Right lobe of liver (tissue), 6 donors: ENCODE measurements around the gene EPB41L4A. TPM values are rescaled to one million over a fixed set of nuclear protein-coding genes. Genes with fewer than 3 reads are reported as not detected.

Experiments used
- ATAC-seq, 4 donors: fragments of 200-7000 bp; cut with Tn5 transposase; one replicate each; pipeline ENCODE4 v1.9.1; 2020; ENCODE audit warnings: mild to moderate bottlenecking in 4 of 4, moderate library complexity in 4 of 4
- DNase-seq, 3 donors: peaks; one replicate each; pipeline ENCODE4 v3.0.0-alpha.2; 2020
- H3K27ac ChIP-seq, 3 donors: fragments of 200-600 bp; one replicate each; pipeline ENCODE4 v1.8.0; 2022
- H3K27me3 ChIP-seq, 2 donors: fragments of 200-600 bp; one replicate each; pipeline ENCODE4 v1.8.0; 2022
- H3K36me3 ChIP-seq, 4 donors: fragments of 200-600 bp; sonication (generic) in 1 of 4; one replicate each; pipeline versions ENCODE4 v1.5.1 to v1.8.0; 2017 to 2022; ENCODE audit warnings: control low read depth in 1 of 4
- H3K4me1 ChIP-seq, 4 donors: fragments of 200-600 bp; sonication (generic) in 1 of 4; one replicate each; pipeline versions ENCODE4 v1.5.1 to v1.8.0; 2017 to 2022; ENCODE audit warnings: control low read depth in 1 of 4
- H3K4me3 ChIP-seq, 3 donors: fragments of 200-600 bp; one replicate each; pipeline ENCODE4 v1.8.0; 2022
- H3K9me3 ChIP-seq, 4 donors: fragments of 200-600 bp; sonication (generic) in 1 of 4; one replicate each; pipeline versions ENCODE4 v1.5.1 to v1.8.0; 2017 to 2022; ENCODE audit warnings: control low read depth in 1 of 4
- CTCF ChIP-seq, 4 donors: fragments of 200-600 bp in 3 of 4; fragments of 450-650 bp in 1 of 4; IDR thresholded peaks; one replicate each; pipeline versions ENCODE4 v1.5.1 to v1.8.0; 2016 to 2022; ENCODE audit warnings: antibody characterized with exemption in 4 of 4, mild to moderate bottlenecking in 2 of 4
- POLR2A ChIP-seq: fragments of 450-650 bp; IDR thresholded peaks from one replicate; pipeline ENCODE4 v1.6.1; 2017; ENCODE audit warnings: antibody characterized with exemption, mild to moderate bottlenecking
- WGBS: methylation state at CpG from one replicate; pipeline ENCODE4 v1.1.6; 2018; ENCODE audit warnings: low coverage, low lambda C conversion rate; ENCODE audit not compliant: insufficient coverage; ENCODE audit errors: missing lambda C conversion rate; 5-methylcytosine and 5-hydroxymethylcytosine counted together
- intact Hi-C, 2 donors: fragments of 100-400 bp; cut with DNase I; formaldehyde crosslinking; loops; one replicate each; pipeline versions ENCODE4 v1.11.2 to v1.14.1; 2022
- total RNA-seq, 6 experiments: library from RNA; depleted of rRNA in 2 of 6; stranded (reverse); fragments of >200 nt in 2 of 6; fragmentation: NEBNext Ultra II Directional in 3 of 6; extraction: Animal tissue kit (Norgen Biotek cat#: 25700) in 3 of 6; gene quantifications; one replicate each; pipeline versions ENCODE4 v1.1.0 to v1.2.4, GENCODE V29; 2016 to 2023
- donor health status: DM: no; HTN: yes; CAD: no.
- donor health status: DM: no; HTN: no; CAD: no.
- donor health status: DM: no; HTN: no; CAD: no.
- donor health status: DM: no; HTN: yes; CAD: no.
- donor health status: DM: no; HTN: yes; CAD: no.

Gene EPB41L4A
- total RNA-seq, 6 experiments from 2014 or later = 2.5 to 12.0 (median 4.2) TPM

- no peaks in the 10 kb centered on the region for H3K27me3 ChIP-seq
- ATAC-seq (peak in 2 of 4 donors; percentile 17 to 22), DNase-seq (no peak)
- H3K4me1 ChIP-seq = no peaks in the 10 kb centered on the region
- intact Hi-C loops = no loop called here
- H3K4me3 ChIP-seq = no peak overlapping the region
- H3K9me3 ChIP-seq = no peaks in the 10 kb centered on the region
- no peak overlapping the region for H3K27ac ChIP-seq
- no peaks in the 10 kb centered on the region for H3K36me3 ChIP-seq
- 49% methylated on average over 8 of the region's 8 CpGs for WGBS
- TF ChIP-seq POLR2A = no peak
- no peak for TF ChIP-seq CTCF (IDR thresholded peaks at IDR 0.05)
Observed at GRCh38 chr5:112183103-112183711, 235.9 kb downstream of the EPB41L4A start.

DNA sequence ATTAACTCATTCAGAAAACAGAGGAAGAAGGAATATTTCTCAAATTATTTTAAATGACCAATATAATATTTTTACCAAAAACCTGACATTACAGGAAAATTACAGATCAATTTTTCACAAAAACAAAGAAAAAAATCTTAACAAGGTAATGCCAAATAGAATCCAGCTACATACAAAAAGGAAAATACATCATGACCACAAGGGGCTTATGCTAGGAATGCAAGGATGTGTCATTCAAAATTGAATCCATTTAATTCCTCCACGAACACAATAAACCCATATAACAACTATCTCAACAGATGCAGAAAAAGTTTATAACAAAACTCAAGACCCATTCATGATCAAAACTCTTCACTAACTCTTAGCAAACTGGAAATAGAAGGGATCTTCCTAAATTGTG, 239.8 kb downstream of the EPB41L4A start:
- Histone ChIP-seq H3K4me1 (peaks cover 0 to 4% (median 0%) of the 10 kb centered on the region in 4 donors), H3K27me3 (no peaks in the 10 kb centered on the region), H3K27ac (no peak overlapping the region), H3K36me3 (no peaks in the 10 kb centered on the region), H3K9me3 (no peaks in the 10 kb centered on the region), H3K4me3 (no peak overlapping the region)
- DNase-seq (no peak), ATAC-seq (no peak)
- no peak for TF ChIP-seq POLR2A
- no peak for TF ChIP-seq CTCF (IDR thresholded peaks at IDR 0.05)
- intact Hi-C loops = no loop called here
- 67% methylated on average over 1 of the region's 1 CpG for WGBS

DNA sequence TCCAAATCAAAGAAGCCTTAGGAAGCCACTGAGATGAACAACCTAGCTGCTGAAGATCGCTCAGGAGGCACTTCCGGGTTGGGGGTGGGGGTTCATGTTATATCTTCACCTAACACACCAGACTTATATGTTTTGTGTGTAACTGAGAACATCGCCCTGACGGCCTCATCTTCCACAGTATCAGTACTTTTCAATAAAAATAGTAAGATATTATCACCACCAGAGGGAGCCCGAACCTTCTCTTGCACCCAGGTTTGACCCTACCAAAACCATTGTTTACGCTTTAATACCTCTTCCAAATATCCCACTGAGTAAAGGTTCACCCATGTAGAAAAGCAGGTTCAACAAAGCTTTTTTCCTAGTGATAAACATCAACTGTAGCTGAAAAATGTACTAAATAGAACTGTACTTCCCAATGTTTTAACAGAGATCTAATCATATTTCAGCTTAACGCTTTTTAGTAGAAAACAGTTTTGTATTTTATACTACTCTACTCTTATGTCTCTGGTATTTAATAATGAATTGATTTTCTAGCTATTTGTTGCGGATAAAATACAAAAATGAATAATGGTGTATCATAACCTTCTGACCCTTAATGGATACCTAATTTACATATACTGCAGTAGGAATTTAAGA, 244.0 kb downstream of the EPB41L4A start:
- Histone ChIP-seq H3K9me3 (no peaks in the 10 kb centered on the region), H3K27me3 (no peaks in the 10 kb centered on the region), H3K4me1 (peaks cover 0 to 4% (median 0%) of the 10 kb centered on the region in 4 donors), H3K4me3 (no peak overlapping the region), H3K27ac (no peak overlapping the region), H3K36me3 (no peaks in the 10 kb centered on the region)
- intact Hi-C loops = no loop called here
- TF ChIP-seq POLR2A = no peak
- peak; percentile 60 to 71 (median 69) for TF ChIP-seq CTCF (IDR thresholded peaks at IDR 0.05)
- no peak for DNase-seq
- peak; percentile 77 to 92 (median 85) for ATAC-seq
- WGBS = 28% methylated on average over 8 of the region's 8 CpGs

DNA sequence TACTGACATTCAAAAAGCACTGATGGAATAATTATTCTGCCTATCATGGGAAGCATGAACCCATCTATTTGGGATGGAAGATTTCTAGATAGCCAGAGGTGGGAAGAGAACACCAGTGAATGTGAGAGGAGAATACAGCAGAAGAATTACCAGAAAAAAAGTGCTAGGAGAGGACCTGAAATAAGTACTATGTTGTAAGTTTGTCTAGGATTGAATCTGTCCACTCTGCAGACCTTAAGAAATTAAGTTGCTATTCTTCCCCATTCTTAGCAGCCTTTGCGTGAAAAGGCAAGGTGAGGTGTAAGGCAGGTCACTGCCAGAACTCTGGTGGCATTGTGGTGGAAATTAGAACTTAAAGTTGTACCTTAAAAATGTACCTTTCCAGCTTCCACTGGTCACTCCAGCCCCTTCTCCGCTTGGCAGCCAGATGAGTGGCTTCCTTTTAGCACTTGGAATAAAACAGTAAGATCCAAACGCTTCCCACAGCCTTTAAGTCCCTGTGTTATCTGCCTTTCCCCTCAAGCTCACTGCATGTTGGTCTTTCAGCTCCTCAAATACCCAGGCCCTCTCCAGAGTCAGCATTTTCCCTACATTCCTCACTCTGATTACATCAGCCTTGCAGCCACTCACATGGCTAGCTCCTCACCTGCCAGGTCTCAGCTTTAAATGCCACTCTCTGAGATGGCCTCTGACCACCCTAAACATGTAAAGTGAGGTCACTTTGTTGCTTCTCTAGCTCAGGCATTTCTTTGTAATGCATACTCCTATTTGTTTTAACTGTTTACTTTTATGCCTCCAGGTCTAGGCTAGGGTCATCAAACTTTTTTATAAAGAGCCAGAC, 253.0 kb downstream of the EPB41L4A start:
- peaks cover 0 to 32% (median 12%) of the 10 kb centered on the region in 4 donors for H3K36me3 ChIP-seq
- WGBS = 20% methylated on average over 1 of the region's 3 CpGs
- peaks cover 0 to 10% (median 4%) of the 10 kb centered on the region in 4 donors for H3K4me1 ChIP-seq
- H3K27ac ChIP-seq = no peak overlapping the region
- H3K4me3 ChIP-seq = no peak overlapping the region
- ATAC-seq (peak in 2 of 4 donors; percentile 32 to 52), DNase-seq (no peak)
- intact Hi-C loops = no loop called here
- H3K9me3 ChIP-seq = no peaks in the 10 kb centered on the region
- no peaks in the 10 kb centered on the region for H3K27me3 ChIP-seq
- no peak for TF ChIP-seq CTCF (IDR thresholded peaks at IDR 0.05)
- no peak for TF ChIP-seq POLR2A
